Loucy (cell line): Measurements from ENCODE around the gene TBC1D22A.
A peak's percentile ranks its signal among the peaks of the same experiment; 100 is the strongest.

Experiments
- H2AFZ ChIP-seq: fragments of 200-600 bp; sonication (generic); 2 replicates; pipeline ENCODE4 v1.6.0; 2016; ENCODE audit warnings: antibody characterized with exemption, mild to moderate bottlenecking, low read length, moderate library complexity
- H3F3A ChIP-seq: fragments of 200-600 bp; 2 replicates; pipeline ENCODE4 v1.6.0; 2016; ENCODE audit warnings: antibody characterized with exemption, low read depth, mild to moderate bottlenecking
- H3K27me3 ChIP-seq: fragments of 200-600 bp; sonication (generic); 2 replicates; pipeline ENCODE4 v1.6.1; 2014; ENCODE audit warnings: low read length, mild to moderate bottlenecking; ENCODE audit not compliant: insufficient read depth, poor library complexity, severe bottlenecking
- H3K36me3 ChIP-seq: fragments of 200-600 bp; sonication (generic); 2 replicates; pipeline ENCODE4 v1.6.1; 2016; ENCODE audit warnings: low read length; ENCODE audit not compliant: insufficient read depth
- H3K4me1 ChIP-seq: fragments of 200-600 bp; sonication (generic); 2 replicates; pipeline ENCODE4 v1.5.1; 2014; ENCODE audit warnings: low read length, mild to moderate bottlenecking; ENCODE audit not compliant: insufficient read depth, poor library complexity, severe bottlenecking
- H3K4me2 ChIP-seq: fragments of 200-600 bp; sonication (generic); 2 replicates; pipeline ENCODE4 v1.6.0; 2014; ENCODE audit warnings: antibody characterized with exemption, low read length, low read depth, mild to moderate bottlenecking; ENCODE audit not compliant: poor library complexity, severe bottlenecking
- H3K4me3 ChIP-seq: fragments of 200-600 bp; sonication (generic); 2 replicates; pipeline ENCODE4 v1.5.1; 2014; ENCODE audit warnings: low read length, mild to moderate bottlenecking, mixed read lengths; ENCODE audit not compliant: poor library complexity, severe bottlenecking
- H3K79me2 ChIP-seq: fragments of 200-600 bp; sonication (generic); 2 replicates; pipeline ENCODE4 v1.6.1; 2014; ENCODE audit warnings: low read length; ENCODE audit not compliant: insufficient read depth
- H3K9ac ChIP-seq: fragments of 200-600 bp; sonication (generic); 2 replicates; pipeline ENCODE4 v1.6.0; 2014; ENCODE audit warnings: mild to moderate bottlenecking, low read depth, low read length, moderate library complexity; ENCODE audit not compliant: poor library complexity, severe bottlenecking
- H3K9me2 ChIP-seq: fragments of 200-600 bp; sonication (generic); replicated peaks from 2 replicates; pipeline ENCODE4 v1.6.1; 2016; ENCODE audit warnings: low read depth, low read length, mixed read lengths
- H3K9me3 ChIP-seq: fragments of 200-600 bp; sonication (generic); 2 replicates; pipeline ENCODE4 v1.6.1; 2014; ENCODE audit warnings: mild to moderate bottlenecking, antibody characterized with exemption, low read length, low read depth; ENCODE audit not compliant: insufficient read depth
- H4K20me1 ChIP-seq: fragments of 200-600 bp; sonication (generic); 2 replicates; pipeline ENCODE4 v1.6.0; 2014; ENCODE audit warnings: antibody characterized with exemption, low read length, mild to moderate bottlenecking; ENCODE audit not compliant: insufficient read depth, poor library complexity, severe bottlenecking
- CTCF ChIP-seq: fragments of 200-600 bp; sonication (generic); conservative IDR thresholded peaks from 2 replicates; pipeline ENCODE4 v1.5.1; 2014; ENCODE audit warnings: mild to moderate bottlenecking, antibody characterized with exemption, low read length
- EZH2phosphoT487 ChIP-seq: fragments of 200-600 bp; IDR thresholded peaks from 2 replicates; pipeline ENCODE4 v1.6.1; 2018; ENCODE audit warnings: antibody characterized with exemption, mild to moderate bottlenecking, moderate library complexity, borderline replicate concordance

Gene TBC1D22A

DNA sequence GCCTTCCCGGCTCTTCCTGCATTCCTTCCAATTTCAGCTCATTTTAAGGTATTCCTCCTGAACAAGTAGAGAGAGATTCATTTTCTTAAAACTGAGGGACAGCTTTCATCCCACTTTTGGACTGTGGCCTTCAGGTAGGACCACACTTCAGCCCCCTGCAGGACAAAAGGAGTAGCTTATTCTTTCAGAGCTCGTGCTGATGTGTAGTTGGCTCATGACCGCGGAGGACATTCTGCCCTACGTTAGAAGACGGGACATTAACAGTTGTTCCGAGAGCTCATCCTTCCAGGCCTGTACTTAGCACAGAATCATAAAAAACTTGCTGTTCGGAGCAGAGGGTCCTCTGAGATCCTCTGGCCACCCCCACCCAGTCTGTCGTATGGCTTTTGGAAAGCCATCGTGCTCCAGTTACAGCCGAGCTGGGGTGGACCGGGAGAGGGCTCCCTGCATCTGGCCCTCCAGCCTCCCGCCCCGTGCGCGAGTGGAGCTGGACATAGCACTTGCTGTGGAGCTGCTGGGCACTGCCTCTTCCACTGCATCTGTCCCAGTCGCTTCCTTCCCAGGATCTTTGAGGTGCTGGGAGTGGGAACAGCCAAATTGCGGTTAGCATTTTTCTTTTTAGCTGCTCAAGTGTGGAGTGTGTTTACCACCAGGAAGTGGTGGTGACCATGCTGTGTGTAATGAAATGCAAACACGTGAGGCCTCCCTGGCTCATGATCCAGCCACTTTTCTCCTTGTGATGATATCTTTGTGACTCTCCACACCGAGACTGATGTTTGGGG, 250.3 kb downstream of the TBC1D22A start:
- Histone ChIP-seq H3K4me2 (no peak overlapping the region), H3K36me3 (peaks cover 9% of the 10 kb centered on the region; the same call in 1 of the 2 replicates), H3K4me1 (peaks cover 5% of the 10 kb centered on the region), H3K9me2 (no peaks in the 10 kb centered on the region), H3K27me3 (no peaks in the 10 kb centered on the region), H4K20me1 (no peaks in the 10 kb centered on the region), H3K79me2 (no peaks in the 10 kb centered on the region), H3K9ac (no peak overlapping the region), H3K9me3 (no peaks in the 10 kb centered on the region), H3F3A (no peaks in the 10 kb centered on the region), H3K4me3 (no peak overlapping the region), H2AFZ (no peak overlapping the region)
- TF ChIP-seq EZH2phosphoT487 (no peak), CTCF (peak; percentile 43)

GRCh38 chr22:47013861-47014635, 251.6 kb downstream of the TBC1D22A start:
- Histone ChIP-seq H4K20me1 (no peaks in the 10 kb centered on the region), H3K9me3 (no peaks in the 10 kb centered on the region), H2AFZ (no peak overlapping the region), H3K9ac (no peak overlapping the region), H3K79me2 (no peaks in the 10 kb centered on the region), H3K4me1 (peaks cover 5% of the 10 kb centered on the region), H3K27me3 (no peaks in the 10 kb centered on the region), H3K4me2 (no peak overlapping the region), H3F3A (no peaks in the 10 kb centered on the region), H3K9me2 (no peaks in the 10 kb centered on the region), H3K36me3 (peaks cover 8% of the 10 kb centered on the region; the same call in 1 of the 2 replicates), H3K4me3 (no peak overlapping the region)
- TF ChIP-seq CTCF (no peak), EZH2phosphoT487 (no peak)

DNA sequence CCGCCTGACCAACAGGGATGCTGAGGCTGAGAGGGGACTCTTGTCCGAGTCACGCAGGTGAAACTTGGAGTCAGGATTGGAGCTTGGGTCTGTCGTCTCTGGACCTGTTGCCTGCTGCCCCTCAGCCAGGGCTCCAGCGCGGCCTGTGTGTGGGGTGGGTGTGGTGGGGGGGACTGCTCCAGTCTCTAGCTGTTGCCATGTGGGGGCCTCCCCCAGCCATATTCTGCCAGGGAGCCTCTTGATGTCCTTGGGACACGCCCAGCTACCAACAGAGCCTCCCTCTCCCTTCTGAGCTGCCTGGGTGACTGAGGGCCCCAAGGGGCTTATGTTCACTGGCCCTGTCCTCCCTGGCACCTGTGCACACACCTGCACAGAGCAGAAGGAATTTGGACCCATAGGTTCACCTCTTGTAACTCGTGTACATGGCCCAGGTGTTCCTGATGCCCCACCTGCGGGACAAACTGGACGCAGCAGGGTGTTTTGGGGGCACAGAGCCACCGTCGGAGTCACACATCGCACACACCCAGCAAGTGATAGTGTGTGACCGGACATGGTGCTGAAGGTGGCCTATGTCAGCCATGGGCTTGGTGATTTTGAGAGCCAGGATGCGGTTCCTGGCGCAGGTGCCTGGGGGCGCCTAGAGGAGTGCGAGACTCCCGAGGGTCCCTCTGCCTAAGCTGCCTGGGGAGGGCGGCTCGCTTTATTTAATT, 252.3 kb downstream of the TBC1D22A start:
- no peaks in the 10 kb centered on the region for H4K20me1 ChIP-seq
- no peak overlapping the region for H3K4me2 ChIP-seq
- no peaks in the 10 kb centered on the region for H3K9me2 ChIP-seq
- H3K4me1 ChIP-seq = peaks cover 5% of the 10 kb centered on the region
- H2AFZ ChIP-seq = no peak overlapping the region
- H3K4me3 ChIP-seq = no peak overlapping the region
- no peak for TF ChIP-seq CTCF
- no peak for TF ChIP-seq EZH2phosphoT487
- H3K27me3 ChIP-seq = no peaks in the 10 kb centered on the region
- H3K9ac ChIP-seq = no peak overlapping the region
- H3K36me3 ChIP-seq = peaks cover under 1% of the 10 kb centered on the region; the same call in 1 of the 2 replicates
- no peaks in the 10 kb centered on the region for H3K79me2 ChIP-seq
- H3K9me3 ChIP-seq = no peaks in the 10 kb centered on the region
- H3F3A ChIP-seq = no peaks in the 10 kb centered on the region
